ENCODE data around the gene NXN.
"Not testable (repeated sequence)": the region's sequence is repeated elsewhere in the genome, so short reads cannot be mapped to it uniquely, and the experiment has no call there.

NXN gene

GRCh38 chr17:814371-814770 is 165.2 kb downstream of the NXN start:
- DNase-seq, result no peak

- no peak for DNase-seq
These were observed 166.9 kb downstream of the NXN start for GRCh38 chr17:812638-813204.

GRCh38 chr17:811051-811784 is 168.4 kb downstream of the NXN start:
- DNase-seq, result no peak

GRCh38 chr17:807523-808294 is 171.9 kb downstream of the NXN start:
- DNase-seq, result no peak

GRCh38 chr17:806781-807522 is 172.6 kb downstream of the NXN start:
- DNase-seq, result no peak

GRCh38 chr17:806346-806745 is 173.2 kb downstream of the NXN start:
- DNase-seq, result no peak

GRCh38 chr17:805886-806285 is 173.7 kb downstream of the NXN start:
- DNase-seq, result not testable (repeated sequence)

GRCh38 chr17:804541-805435 is 174.8 kb downstream of the NXN start:
- DNase-seq, result no peak

GRCh38 chr17:802901-803881 is 176.4 kb downstream of the NXN start:
- no peak for DNase-seq

GRCh38 chr17:802481-802880 is 177.1 kb downstream of the NXN start:
- DNase-seq, result no peak

- no peak for DNase-seq
These were observed 177.9 kb downstream of the NXN start for GRCh38 chr17:801660-802059.

- no peak for DNase-seq
These were observed 178.9 kb downstream of the NXN start for GRCh38 chr17:800446-801242.

- DNase-seq, result no peak
These were observed 180.3 kb downstream of the NXN start for GRCh38 chr17:799261-799660.

- peak; percentile 2 for DNase-seq
These were observed 181.3 kb downstream of the NXN start for GRCh38 chr17:798246-798645.

- no peak for DNase-seq
These were observed 182.2 kb downstream of the NXN start for GRCh38 chr17:797236-797840.

- no peak for DNase-seq
These were observed 183.0 kb downstream of the NXN start for GRCh38 chr17:796609-797008.

GRCh38 chr17:795721-796120 is 183.9 kb downstream of the NXN start:
- no peak for DNase-seq

- DNase-seq, result no peak
These were observed 184.3 kb downstream of the NXN start for GRCh38 chr17:795276-795675.

GRCh38 chr17:794876-795275 is 184.7 kb downstream of the NXN start:
- peak; percentile 58 for DNase-seq

GRCh38 chr17:792277-792676 is 187.3 kb downstream of the NXN start:
- DNase-seq, result no peak
